Midbrain (tissue), 1 donor: ENCODE results near the gene CDC25B.
"Not testable (repeated sequence)": the region's sequence is repeated elsewhere in the genome, so short reads cannot be mapped to it uniquely, and the experiment has no call there.

Experiments used
- DNase-seq: peaks from one replicate; lab custom pipeline; 2025; lab: John Stamatoyannopoulos, UW

Gene CDC25B

DNA sequence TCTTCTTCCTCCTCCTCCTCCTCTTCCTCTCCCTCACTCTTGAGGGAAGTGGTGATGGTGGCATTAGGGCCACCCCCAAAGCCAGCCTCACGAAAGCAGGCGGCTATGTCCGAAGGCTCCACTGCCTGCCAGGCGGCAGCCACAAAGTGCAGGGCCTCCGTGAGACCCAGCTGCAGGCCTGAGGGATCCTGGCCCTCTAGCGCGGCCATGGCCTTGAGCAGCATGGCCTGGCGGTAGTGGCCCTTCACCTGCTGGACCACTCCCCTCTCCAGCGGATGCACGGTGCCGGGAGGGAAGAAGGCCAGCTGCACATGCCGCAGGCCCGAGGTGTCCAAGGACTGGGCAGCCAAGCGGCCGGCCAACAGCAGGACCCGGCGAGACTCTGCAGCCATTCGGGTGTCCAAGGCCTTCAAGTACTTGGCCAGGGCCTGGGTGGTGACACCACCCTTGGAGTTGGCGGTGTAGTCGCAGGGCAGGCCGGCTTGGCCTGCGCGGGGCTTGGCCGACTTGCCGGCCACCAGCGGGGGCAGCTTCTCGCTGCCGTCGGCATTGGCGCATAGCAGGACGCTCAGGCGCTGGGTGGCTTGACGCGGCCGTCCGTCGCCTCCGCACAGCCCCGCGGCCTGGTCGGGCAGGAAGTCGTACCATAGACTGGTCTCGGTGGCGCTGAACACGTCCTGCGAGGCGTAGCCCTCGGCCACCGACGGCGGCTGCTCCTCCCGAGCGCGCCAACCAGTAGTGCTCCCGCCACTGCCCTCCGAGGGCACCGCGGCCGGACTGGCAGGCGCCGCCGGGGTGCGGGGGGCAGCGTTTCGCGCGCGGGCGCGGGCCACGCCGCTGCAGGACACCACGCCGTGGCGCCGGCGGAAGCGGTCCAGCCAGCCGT lies 10.6 kb upstream of the CDC25B start:
- DNase-seq: no peak

DNA sequence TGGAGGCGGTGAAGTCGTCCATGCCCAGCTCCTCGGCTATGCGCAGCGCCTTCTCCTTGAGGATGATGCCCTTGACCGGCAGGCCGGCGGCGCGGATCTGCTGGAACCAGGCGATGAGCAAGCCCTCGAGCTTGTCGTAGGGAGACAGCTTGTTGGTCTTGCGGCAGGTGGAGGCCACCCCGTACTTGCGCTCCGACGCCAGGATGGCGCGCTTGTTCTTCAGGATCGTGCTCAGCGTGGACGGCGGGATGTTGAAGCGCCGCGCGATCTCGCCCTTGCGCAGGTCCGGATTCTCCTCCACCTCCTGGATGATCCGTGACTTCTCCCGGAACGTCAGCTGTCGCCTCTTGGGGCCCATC lies 10.0 kb upstream of the CDC25B start:
- DNase-seq: peak; percentile 23

DNA sequence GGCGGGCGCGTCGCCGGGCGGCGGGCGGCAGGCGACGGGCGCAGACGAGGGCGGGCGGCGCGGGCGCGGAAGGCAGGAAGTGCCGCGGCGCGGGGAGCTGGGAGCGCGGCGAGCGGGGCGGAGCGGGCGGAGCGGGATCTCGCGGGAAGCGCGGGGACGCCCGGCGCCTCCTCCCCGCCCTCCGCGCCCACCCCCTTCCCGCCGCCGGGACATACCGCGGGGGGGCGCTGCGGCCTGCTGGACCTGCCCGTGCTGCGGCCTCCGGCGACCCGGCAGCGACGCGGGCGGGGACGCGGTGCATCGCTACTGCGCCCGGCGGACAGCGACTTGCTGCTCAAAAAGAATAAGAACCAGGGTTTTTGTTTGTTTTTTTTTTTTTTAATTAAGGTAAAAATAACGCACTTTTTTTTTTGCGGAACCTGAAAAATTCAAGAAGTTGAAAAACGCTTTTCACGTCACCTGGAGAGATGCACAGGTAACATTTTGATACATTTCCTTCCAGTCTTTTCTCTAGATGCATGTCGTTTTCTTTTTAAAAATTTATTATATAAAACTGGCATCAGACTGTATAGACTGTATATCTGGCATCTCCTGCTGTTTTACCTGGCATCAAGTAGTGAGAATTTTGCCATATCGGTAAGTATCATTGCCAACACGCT lies 9.3 kb upstream of the CDC25B start, which contains the start of gene CENPB:
CENPB (minus strand) TSS at position 76 of the 659 bp plus-strand sequence. CDS start 257 bp downstream, outside the sequence.
- DNase-seq: peak; percentile 93

DNA sequence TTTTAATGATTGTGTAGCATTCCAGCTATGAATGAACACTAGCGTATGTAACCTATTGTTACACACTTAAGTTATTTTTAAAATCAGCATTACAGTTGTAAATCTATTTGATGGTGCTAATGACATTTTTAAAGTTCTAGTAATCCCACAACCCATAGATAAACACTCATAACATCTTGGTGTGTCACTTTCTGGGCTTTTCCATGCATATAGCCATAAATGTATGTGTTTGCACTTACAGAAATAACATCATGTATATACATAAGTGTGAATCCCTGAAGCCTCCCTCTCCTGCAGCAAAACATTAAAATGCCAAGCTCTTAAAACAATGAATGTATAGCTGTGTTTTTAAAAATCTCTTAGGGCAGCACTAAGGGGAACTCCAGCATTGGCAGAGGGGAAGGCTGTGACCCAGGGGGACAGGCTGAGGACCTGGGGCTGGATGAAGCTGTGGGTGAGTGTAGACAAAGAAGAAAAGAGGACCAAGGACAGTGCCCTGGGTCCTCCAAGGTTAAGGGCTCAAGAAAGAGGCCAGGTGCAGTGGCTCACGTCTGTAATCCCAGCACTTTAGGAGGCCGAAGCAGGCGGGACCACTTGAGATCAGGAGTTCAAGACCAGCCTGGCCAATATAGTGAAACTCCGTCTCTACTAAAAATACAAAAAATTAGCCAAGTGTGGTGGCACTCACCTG lies 8.6 kb upstream of the CDC25B start:
- DNase-seq: no peak

DNA sequence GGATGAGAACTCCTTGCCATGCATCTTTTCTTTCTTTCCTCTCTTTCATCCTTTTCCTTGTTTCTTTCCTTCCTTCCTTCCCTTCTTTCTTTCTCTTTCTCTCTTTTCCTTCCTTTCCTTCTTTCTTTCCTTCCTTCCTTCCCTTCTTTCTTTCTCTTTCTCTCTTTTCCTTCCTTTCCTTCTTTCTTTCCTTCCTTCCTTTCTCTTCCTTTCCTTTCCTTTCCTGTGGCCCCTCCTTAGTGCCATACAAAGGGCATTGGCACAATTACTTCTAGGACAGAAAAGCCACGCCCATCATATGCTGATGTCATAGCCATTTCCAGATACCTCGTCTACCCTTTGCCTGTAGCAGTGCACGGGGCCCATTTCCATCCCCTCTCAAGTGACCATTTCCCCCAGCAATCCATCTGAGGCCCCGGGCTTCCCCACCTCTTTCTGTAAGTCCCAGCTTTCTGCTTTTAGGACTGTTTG lies 7.4 kb upstream of the CDC25B start:
- DNase-seq: no peak

DNA sequence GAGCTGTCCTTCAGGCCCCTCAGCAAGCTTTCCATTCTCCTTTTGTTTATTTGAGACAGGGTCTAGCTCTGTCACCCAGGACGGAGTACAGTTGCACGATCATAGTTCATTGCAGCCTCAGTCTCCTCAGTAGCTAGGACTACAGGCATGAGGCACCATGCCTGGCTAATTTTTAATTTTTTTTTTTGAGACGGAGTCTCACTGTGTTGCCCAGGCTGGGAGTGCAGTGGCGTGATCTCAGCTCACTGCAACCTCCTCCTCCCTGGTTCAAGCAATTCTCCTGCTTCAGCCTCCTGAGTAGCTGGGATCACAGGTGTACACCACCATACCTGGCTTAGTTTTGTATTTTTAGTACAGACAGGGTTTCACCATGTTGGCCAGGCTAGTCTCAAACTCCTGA lies 6.9 kb upstream of the CDC25B start:
- DNase-seq: not testable (repeated sequence)

DNA sequence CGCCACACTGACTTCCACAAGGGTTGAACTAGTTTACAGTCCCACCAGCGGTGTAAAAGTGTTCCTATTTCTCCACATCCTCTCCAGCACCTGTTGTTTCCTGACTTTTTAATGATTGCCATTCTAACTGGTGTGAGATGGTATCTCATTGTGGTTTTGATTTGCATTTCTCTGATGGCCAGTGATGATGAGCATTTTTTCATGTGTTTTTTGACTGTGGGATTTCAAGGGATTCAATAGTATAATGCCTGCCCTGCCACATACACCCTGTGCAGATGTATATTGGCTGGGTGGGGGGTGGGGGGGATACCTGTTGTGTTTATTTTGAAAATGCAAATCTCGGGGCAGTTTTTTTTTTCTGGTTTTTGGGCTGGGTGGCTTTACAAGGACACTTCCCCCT lies 1.9 kb upstream of the CDC25B start:
- not testable (repeated sequence) for DNase-seq

DNA sequence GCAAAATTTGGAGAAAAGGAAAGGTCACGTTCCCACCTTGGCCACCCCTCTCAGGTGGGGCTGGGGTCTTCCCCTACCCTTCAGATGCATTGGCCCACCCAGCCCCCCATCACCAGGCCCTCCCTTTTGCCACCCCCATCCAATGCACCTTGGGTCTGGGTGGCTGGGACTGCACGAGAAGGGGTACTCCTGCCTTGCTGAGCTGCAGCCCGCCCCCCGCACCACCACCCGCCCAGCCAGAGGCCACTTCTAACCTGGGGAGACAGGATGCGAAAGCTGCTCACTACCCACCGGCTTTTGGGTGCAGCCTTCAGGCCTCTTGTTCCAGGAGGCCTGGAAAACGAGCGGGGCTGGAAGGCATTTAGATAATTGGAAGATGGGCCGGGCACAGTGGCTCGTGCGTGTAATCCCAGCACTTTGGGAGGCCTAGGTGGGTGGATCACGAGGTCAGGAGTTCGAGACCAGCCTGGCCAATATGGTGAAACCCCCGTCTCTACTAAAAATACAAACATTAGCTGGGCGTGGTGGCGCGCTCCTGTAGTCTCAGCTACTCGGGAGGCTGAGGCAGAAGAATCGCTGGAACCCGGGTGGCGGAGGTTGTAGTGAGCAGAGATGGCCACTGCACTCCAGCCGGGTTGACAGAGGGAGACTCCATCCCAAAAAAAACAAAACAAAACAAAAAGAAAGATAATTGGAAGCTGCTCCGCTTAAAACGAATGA lies 1.2 kb upstream of the CDC25B start:
- no peak for DNase-seq

DNA sequence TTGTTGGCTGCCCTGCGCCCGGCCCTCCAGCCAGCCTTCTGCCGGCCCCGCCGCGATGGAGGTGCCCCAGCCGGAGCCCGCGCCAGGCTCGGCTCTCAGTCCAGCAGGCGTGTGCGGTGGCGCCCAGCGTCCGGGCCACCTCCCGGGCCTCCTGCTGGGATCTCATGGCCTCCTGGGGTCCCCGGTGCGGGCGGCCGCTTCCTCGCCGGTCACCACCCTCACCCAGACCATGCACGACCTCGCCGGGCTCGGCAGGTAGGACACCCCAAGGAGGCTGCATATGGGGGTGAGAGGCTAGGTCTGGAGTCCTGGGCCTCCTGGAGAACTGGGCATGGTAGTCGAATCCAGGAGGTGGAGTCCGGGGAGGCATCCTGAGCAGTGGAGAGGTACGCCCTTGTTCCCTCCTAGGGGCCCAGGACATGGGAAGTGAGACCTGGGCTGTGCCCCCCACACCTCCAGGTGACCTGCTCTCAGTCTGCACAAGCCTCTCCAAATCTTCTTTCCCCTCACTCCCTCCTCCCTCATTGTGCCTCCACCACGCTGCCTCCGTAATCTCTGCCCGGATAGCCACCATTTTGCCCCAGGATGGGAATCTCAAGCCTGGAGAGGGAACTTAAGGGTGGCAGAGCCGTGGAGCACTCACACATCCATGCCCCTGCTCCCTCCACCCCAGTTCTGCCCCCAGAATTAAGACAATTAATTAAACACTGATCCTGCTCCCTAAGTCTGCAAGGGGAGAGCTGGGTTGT lies 541 bp downstream of the CDC25B start:
- no peak for DNase-seq

DNA sequence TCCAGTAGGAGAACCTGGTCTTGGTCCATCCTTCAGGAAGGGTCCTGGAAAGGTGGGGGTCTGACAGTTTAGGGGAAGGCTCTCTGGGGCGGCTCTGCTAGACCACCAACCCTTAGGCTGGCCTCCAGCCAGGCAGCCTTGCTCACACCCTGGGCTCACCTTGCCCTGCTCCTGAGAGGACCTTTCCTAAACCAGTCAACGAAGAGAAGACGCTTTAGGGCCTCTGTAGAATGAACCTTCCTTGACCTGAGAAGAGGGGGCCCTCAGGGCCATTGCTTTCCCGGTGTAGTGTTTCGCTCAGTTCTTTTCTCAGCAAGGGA lies 1.1 kb downstream of the CDC25B start:
- no peak for DNase-seq

DNA sequence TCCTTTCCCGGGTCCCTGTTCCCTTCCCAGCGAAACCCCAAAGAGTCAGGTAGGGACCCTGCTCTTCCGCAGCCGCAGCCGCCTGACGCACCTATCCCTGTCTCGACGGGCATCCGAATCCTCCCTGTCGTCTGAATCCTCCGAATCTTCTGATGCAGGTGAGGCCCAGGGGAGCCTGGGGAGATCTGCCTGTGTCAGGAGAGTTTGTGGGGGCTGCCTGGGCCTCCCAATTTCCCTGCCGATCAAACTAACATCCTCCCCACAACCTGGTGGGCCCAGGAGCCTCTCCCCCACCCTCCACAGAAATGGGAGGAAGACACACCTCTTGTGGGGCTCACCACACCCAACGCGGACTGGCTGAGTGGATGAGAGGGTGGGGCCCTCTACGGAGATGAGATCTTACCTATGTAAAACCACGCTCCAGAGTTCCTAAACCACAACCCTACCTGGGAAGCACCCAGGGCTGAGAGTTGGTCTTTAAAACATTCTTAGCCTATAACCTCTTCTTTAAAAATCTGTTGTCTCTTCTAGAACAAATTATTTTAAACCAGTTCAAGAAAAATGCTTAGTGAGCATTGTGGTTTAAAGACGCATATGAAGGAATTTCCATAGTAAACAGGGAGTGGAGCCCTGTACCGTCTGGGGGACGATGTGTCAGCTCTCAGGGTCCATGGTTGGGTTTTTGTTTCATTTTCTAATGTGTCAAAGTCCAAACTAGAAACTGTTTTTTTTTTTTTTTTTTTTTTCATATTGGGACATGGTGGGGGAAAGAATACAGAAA lies 1.7 kb downstream of the CDC25B start:
- no peak for DNase-seq

DNA sequence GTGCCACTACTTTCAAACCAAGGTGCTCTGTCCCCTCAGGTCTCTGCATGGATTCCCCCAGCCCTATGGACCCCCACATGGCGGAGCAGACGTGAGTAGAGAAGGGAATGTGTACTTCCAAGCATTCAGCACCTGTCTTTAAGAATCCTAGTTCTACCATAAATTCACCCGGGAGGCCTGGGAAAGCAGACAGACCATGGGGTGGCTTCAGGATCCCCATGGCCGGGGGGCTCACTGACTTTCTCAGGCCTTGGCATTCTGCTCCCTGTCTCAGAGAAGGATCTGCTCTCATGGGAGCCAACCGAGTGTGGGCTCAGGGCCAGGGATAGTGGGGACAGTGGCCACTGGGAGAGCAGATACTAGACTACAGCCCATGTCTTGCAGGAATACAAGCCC lies 2.3 kb downstream of the CDC25B start:
- DNase-seq: peak; percentile 13

DNA sequence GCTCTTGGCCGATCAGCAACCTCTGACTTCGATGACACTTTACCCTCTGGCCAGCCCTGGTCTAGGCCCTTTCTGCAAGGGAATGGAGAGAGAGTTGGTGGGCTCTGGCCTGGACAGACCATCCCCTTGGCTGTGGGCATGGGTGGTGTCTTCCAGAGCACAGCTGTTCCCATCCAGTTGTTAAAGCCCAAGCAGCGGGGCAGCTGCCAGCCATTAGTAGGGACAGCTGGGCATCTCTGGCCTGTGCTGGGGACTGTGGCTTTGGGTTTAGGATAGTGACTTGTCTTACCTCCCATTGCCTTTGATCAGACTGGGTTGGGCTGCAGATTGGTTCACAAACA lies 2.8 kb downstream of the CDC25B start:
- DNase-seq: no peak

DNA sequence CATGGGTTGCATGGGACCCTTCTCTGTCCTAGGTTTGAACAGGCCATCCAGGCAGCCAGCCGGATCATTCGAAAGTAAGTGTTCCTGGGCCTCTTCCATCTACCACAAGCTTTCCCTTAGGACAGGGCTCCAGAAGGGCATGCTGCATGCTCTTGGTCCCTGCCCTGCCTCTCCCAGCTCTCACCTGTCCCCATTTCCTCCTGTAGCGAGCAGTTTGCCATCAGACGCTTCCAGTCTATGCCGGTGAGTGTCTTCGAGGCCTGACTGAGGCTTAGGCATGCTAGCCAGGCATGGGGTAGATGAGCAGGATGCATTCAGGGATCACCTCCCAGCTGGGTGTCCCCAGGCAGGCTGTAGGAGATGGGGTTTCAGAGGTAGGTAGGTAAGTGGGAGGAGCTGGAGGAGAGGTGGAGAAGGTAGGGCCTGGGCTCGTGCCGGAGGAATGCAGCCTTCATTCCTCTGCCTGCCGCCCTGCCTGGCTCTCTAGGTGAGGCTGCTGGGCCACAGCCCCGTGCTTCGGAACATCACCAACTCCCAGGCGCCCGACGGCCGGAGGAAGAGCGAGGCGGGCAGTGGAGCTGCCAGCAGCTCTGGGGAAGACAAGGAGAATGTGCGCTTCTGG lies 4.3 kb downstream of the CDC25B start:
- DNase-seq: no peak

DNA sequence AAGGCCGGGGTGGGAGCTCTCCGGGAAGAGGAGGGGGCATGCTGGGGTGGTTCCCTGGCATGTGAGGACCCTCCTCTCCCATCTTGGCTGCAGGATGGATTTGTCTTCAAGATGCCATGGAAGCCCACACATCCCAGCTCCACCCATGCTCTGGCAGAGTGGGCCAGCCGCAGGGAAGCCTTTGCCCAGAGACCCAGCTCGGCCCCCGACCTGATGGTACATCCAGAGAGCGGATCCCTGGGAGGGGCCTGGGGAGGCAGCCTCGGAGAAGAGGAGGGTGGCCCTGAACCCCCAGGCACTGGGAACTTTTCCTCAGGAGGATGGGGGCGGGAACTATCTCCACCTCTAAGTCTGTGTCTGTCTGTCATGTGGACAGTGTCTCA lies 4.8 kb downstream of the CDC25B start:
- DNase-seq: no peak

DNA sequence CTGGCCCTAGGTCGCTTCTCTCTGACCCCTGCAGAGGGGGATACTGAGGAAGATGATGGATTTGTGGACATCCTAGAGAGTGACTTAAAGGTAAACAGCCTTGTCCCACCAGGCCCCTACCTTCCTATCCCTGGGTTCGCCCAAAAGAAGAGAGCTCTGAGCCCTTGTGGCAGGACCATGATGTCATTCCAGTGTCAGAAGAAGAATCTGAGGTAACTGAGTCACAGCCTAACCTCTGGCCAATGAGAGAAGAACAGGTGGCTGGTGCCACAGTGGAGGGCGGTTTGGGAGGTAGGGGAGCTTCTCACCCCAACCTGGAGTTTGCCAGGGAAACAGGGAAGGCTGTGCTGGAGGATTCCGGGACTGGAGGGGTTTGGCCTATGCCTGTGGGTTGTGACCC lies 5.2 kb downstream of the CDC25B start:
- no peak for DNase-seq

DNA sequence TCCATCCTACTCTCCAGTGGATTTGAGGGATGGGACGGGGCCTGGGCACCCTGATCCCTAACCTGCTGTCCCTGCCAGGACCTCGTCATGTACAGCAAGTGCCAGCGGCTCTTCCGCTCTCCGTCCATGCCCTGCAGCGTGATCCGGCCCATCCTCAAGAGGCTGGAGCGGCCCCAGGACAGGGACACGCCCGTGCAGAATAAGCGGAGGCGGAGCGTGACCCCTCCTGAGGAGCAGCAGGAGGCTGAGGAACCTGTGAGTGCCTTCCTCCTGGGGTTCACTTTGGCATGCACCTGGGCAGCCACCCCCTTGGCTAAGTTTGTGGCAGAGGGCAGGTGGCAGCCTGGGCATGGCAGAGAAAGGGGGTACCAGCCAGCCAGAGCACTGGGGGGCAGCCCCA lies 5.7 kb downstream of the CDC25B start:
- DNase-seq: no peak

DNA sequence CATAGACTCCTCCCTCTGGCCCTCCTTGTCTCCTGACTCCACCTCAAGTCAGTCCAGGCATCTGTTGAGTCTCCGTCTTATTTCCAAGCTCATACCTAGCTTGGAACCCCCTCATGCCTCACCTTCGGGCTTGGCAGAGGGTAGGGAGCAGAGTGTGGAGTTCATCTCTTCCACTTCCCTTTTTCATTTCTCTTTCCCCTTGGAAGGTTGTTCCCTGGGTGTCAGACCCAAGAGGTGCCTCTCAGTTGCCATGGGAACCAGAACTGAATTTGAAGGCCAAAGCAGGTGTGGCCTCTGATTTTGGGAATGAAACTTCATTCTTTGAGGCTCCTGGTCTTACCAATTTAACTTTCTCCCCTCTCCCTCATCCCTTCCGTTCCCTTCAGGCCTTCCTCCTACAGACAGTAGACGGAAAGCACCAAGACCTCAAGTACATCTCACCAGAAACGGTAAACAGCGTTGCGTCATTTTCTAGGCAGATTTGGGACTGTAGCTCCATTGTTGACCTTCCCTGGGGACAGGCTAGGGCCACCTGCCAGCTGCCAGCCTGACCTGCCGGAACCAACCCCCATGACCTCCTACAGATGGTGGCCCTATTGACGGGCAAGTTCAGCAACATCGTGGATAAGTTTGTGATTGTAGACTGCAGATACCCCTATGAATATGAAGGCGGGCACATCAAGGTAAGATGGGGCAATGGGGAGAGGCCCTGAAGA lies 6.6 kb downstream of the CDC25B start:
- DNase-seq: no peak

DNA sequence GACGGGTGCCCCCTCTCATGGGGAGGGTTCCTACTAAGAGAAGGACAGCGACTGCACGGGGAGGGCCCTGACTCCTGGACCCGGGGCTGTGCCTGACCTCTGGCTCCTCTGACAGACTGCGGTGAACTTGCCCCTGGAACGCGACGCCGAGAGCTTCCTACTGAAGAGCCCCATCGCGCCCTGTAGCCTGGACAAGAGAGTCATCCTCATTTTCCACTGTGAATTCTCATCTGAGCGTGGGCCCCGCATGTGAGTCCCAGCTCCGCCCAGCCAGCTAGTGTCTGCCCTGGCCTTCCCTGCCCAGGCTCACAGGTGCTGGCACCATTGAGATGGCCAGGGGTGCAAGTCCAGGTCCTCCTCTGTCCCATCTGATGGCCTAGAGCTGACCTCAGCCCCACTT lies 7.2 kb downstream of the CDC25B start:
- DNase-seq: no peak

DNA sequence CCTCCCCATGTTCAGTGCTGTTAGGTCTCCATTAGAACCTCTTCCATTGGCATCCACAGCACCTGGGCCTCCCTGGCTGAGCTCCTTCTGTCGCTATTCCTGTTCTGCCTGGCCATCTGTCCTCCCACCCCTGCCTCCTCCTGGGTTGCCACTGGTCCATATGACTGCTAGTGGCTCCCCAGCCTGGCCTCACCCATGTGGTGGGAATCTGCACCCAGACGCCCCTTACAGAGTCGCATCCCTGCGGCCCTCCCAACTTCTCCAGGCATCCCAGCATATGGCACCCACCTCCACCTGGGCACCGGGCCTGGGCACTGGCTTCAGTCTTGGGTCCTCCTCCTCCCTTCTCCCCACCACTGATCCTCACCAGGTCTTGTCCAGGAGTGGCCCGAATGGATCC lies 7.7 kb downstream of the CDC25B start:
- no peak for DNase-seq
